Gastroesophageal sphincter (tissue), 4 donors: Measurements from ENCODE around the gene RAP1GDS1. TPM values are rescaled to one million over a fixed set of nuclear protein-coding genes. Genes with fewer than 3 reads are reported as not detected.
"Not testable (repeated sequence)": the region's sequence is repeated elsewhere in the genome, so short reads cannot be mapped to it uniquely, and the experiment has no call there.

Experiments used
- ATAC-seq: fragments of 150-250 bp; one replicate; pipeline ENCODE4 v1.9.1; 2016; ENCODE audit warnings: mild to moderate bottlenecking, moderate library complexity
- H3K27ac ChIP-seq, 4 donors: fragments of 200-600 bp; sonication (generic) in 3 of 4; 1 replicate in 3 of 4; 2 replicates in 1 of 4; pipeline ENCODE4 v1.5.1; 2016 to 2019
- H3K27me3 ChIP-seq: fragments of 200-600 bp; sonication (generic); one replicate; pipeline ENCODE4 v1.5.1; 2019
- H3K36me3 ChIP-seq, 2 donors: fragments of 200-600 bp; sonication (generic); one replicate each; pipeline ENCODE4 v1.5.1; 2019; ENCODE audit warnings: control low read depth in 1 of 2
- H3K4me1 ChIP-seq, 3 donors: fragments of 200-600 bp; sonication (generic); 1 replicate in 2 of 3; 2 replicates in 1 of 3; pipeline ENCODE4 v1.5.1; 2016 to 2019; ENCODE audit warnings: control low read depth in 2 of 3
- H3K4me3 ChIP-seq, 2 donors: fragments of 200-600 bp; sonication (generic); one replicate each; pipeline ENCODE4 v1.5.1; 2019; ENCODE audit warnings: mild to moderate bottlenecking in 1 of 2, moderate library complexity in 1 of 2
- H3K9me3 ChIP-seq, 3 donors: fragments of 200-600 bp; sonication (generic); one replicate each; pipeline ENCODE4 v1.5.1; 2017 to 2019; ENCODE audit warnings: control low read depth in 2 of 3
- CTCF ChIP-seq, 4 experiments: fragments of 200-600 bp in 2 of 4; fragments of 450-650 bp in 2 of 4; sonication (generic) in 1 of 4; IDR thresholded peaks; one replicate each; pipeline ENCODE4 v1.5.1; 2017 to 2019; ENCODE audit warnings: antibody characterized with exemption in 4 of 4, mild to moderate bottlenecking in 2 of 4, moderate library complexity in 2 of 4
- EP300 ChIP-seq: sonication (generic); formaldehyde crosslinking; IDR thresholded peaks from one replicate; pipeline ENCODE4 v1.6.1; 2017; ENCODE audit warnings: antibody characterized with exemption, mild to moderate bottlenecking
- POLR2A ChIP-seq, 2 donors: fragments of 450-650 bp; IDR thresholded peaks; one replicate each; pipeline ENCODE4 v1.6.1; 2017; ENCODE audit warnings: antibody characterized with exemption in 2 of 2, mild to moderate bottlenecking in 2 of 2, moderate library complexity in 1 of 2
- POLR2AphosphoS5 ChIP-seq: sonication (generic); formaldehyde crosslinking; IDR thresholded peaks from one replicate; pipeline ENCODE4 v1.6.1; 2017; ENCODE audit warnings: antibody characterized with exemption
- WGBS, 2 donors: methylation state at CpG; one replicate each; pipeline ENCODE4 v1.1.5; 2018; ENCODE audit warnings: low coverage in 1 of 2; 5-methylcytosine and 5-hydroxymethylcytosine counted together
- total RNA-seq, 4 donors: library from RNA; depleted of rRNA; stranded (reverse); fragments of >200 nt; gene quantifications; one replicate each; pipeline ENCODE4 v1.1.0, GENCODE V29; 2016

The RAP1GDS1 gene
- total RNA-seq, 4 donors from 2014 or later = 30.9 to 46.1 (median 40.5) TPM

- Histone ChIP-seq H3K36me3 (no peaks in the 10 kb centered on the region), H3K9me3 (no peaks in the 10 kb centered on the region), H3K27ac (no peak overlapping the region), H3K4me1 (no peaks in the 10 kb centered on the region), H3K27me3 (no peaks in the 10 kb centered on the region), H3K4me3 (no peak overlapping the region)
- ATAC-seq = no peak
- no peak for TF ChIP-seq CTCF (IDR thresholded peaks at IDR 0.05)
- no peak for TF ChIP-seq EP300
- no peak for TF ChIP-seq POLR2A (IDR thresholded peaks at IDR 0.05)
- no peak for TF ChIP-seq POLR2AphosphoS5
- 95 to 100% methylated on average over 2 of the region's 2 CpGs for WGBS, 2 donors
Measured at GRCh38 chr4:98358630-98359248, 97.6 kb downstream of the RAP1GDS1 start.

GRCh38 chr4:98359646-98360045, 98.5 kb downstream of the RAP1GDS1 start:
- WGBS, 2 donors = 77 to 80% methylated on average over 4 of the region's 4 CpGs
- ATAC-seq = no peak

GRCh38 chr4:98363431-98363830, 102.2 kb downstream of the RAP1GDS1 start:
- no peak overlapping the region for H3K27ac ChIP-seq
- peaks cover 0 to 27% of the 10 kb centered on the region in 2 donors for H3K36me3 ChIP-seq
- peaks cover 0 to 16% (median 0%) of the 10 kb centered on the region in 3 donors for H3K9me3 ChIP-seq
- ATAC-seq = no peak
- H3K4me3 ChIP-seq = no peak overlapping the region
- TF ChIP-seq POLR2AphosphoS5 (no peak), EP300 (no peak), POLR2A (IDR thresholded peaks at IDR 0.05) (no peak), CTCF (IDR thresholded peaks at IDR 0.05) (no peak)
- no peaks in the 10 kb centered on the region for H3K27me3 ChIP-seq
- no peaks in the 10 kb centered on the region for H3K4me1 ChIP-seq

More at GRCh38 chr4:98359646-98360045, 98.5 kb downstream of the RAP1GDS1 start:
- Histone ChIP-seq H3K9me3 (no peaks in the 10 kb centered on the region), H3K4me1 (no peaks in the 10 kb centered on the region), H3K27ac (no peak overlapping the region), H3K27me3 (no peaks in the 10 kb centered on the region), H3K4me3 (no peak overlapping the region), H3K36me3 (no peaks in the 10 kb centered on the region)
- TF ChIP-seq CTCF (IDR thresholded peaks at IDR 0.05) = no peak
- no peak for TF ChIP-seq POLR2AphosphoS5

GRCh38 chr4:98366275-98366674, 105.1 kb downstream of the RAP1GDS1 start:
- H3K9me3 ChIP-seq = peaks cover 0 to 22% (median 0%) of the 10 kb centered on the region in 3 donors
- ATAC-seq = not testable (repeated sequence)

GRCh38 chr4:98368000-98368399, 106.8 kb downstream of the RAP1GDS1 start:
- Histone ChIP-seq H3K36me3 (peaks cover 0 to 47% of the 10 kb centered on the region in 2 donors), H3K9me3 (peaks cover 0 to 22% (median 0%) of the 10 kb centered on the region in 3 donors)
- not testable (repeated sequence) for ATAC-seq, H3K27me3 ChIP-seq, H3K4me3 ChIP-seq, H3K4me1 ChIP-seq, H3K27ac ChIP-seq
- WGBS, 2 donors = 87 to 100% methylated on average over 3 of the region's 3 CpGs

More at GRCh38 chr4:98366275-98366674, 105.1 kb downstream of the RAP1GDS1 start:
- not testable (repeated sequence) for H3K4me1 ChIP-seq, H3K4me3 ChIP-seq, H3K27me3 ChIP-seq, H3K27ac ChIP-seq
- 83 to 100% methylated on average over 2 to 3 of the region's 3 CpGs for WGBS, 2 donors
- H3K36me3 ChIP-seq = peaks cover 0 to 41% of the 10 kb centered on the region in 2 donors

- ATAC-seq = no peak
- no peak overlapping the region for H3K27ac ChIP-seq
- TF ChIP-seq POLR2A (IDR thresholded peaks at IDR 0.05) = no peak
- TF ChIP-seq CTCF (IDR thresholded peaks at IDR 0.05) = no peak
- TF ChIP-seq POLR2AphosphoS5 = no peak
- TF ChIP-seq EP300 = no peak
- H3K36me3 ChIP-seq = peaks cover 0 to 47% of the 10 kb centered on the region in 2 donors
- no peak overlapping the region for H3K4me3 ChIP-seq
- H3K4me1 ChIP-seq = no peaks in the 10 kb centered on the region
- peaks cover 0 to 22% (median 0%) of the 10 kb centered on the region in 3 donors for H3K9me3 ChIP-seq
- no peaks in the 10 kb centered on the region for H3K27me3 ChIP-seq
- 94 to 99% methylated on average over 3 of the region's 3 CpGs for WGBS, 2 donors
Measured at GRCh38 chr4:98369322-98369721, 108.1 kb downstream of the RAP1GDS1 start.
